ENCODE data around the gene METTL9.

The METTL9 gene

GRCh38 chr16:21650521-21650920, 51.1 kb downstream of the METTL9 start:
- Histone ChIP-seq H3K4me3 (ENCODE audit: low read length, poor library complexity, severe bottlenecking) (no peak overlapping the region), H3K9me3 (ENCODE audit: insufficient read depth, low read depth, low read length) (no peaks in the 10 kb centered on the region), H3K9ac (ENCODE audit: low read depth, low read length, poor library complexity, severe bottlenecking) (no peak overlapping the region), H3K4me2 (ENCODE audit: low read depth, low read length, poor library complexity, severe bottlenecking) (no peak overlapping the region), H3K36me3 (ENCODE audit: insufficient read depth, low read length) (peaks cover 21% of the 10 kb centered on the region; the same call in 1 of the 2 replicates), H3K4me1 (ENCODE audit: insufficient read depth, low read length, poor library complexity, severe bottlenecking) (peaks cover 45% of the 10 kb centered on the region), H3F3A (ENCODE audit: low read depth) (peaks cover 28% of the 10 kb centered on the region), H3K9me2 (replicated peaks; ENCODE audit: low read depth, low read length) (no peaks in the 10 kb centered on the region), H2AFZ (ENCODE audit: low read length) (no peak overlapping the region), H3K27me3 (ENCODE audit: insufficient read depth, low read length, poor library complexity, severe bottlenecking) (no peaks in the 10 kb centered on the region), H3K79me2 (ENCODE audit: insufficient read depth, low read length) (peaks cover 55% of the 10 kb centered on the region), H4K20me1 (ENCODE audit: insufficient read depth, low read length, poor library complexity, severe bottlenecking) (peaks cover 8% of the 10 kb centered on the region)
- no peak for TF ChIP-seq EZH2phosphoT487 (IDR thresholded peaks at IDR 0.05; ENCODE audit: borderline replicate concordance)

DNA sequence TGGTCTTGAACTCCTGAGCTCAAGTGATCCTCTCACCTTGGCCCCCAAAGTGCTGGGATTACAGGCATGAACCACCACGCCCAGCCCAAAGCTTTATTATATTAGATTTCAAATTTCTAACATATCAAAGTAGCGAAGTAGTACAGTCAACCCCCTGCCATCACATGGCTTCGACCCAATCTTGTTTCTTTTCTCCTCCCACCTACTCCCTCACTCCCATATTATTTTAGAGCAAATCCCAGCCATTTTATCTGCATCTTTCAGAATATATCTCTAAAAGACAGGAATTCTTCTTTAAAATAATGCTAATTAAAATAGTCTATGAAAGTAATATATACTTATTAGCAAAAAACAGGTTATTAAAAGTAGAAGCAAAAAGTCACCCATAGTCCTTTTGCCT, 52.1 kb downstream of the METTL9 start:
- Histone ChIP-seq H4K20me1 (ENCODE audit: insufficient read depth, low read length, poor library complexity, severe bottlenecking) (peaks cover 8% of the 10 kb centered on the region), H3K36me3 (ENCODE audit: insufficient read depth, low read length) (peaks cover 31% of the 10 kb centered on the region), H3K4me1 (ENCODE audit: insufficient read depth, low read length, poor library complexity, severe bottlenecking) (peaks cover 35% of the 10 kb centered on the region), H3K27me3 (ENCODE audit: insufficient read depth, low read length, poor library complexity, severe bottlenecking) (no peaks in the 10 kb centered on the region), H3F3A (ENCODE audit: low read depth) (peaks cover 18% of the 10 kb centered on the region), H2AFZ (ENCODE audit: low read length) (no peak overlapping the region), H3K4me2 (ENCODE audit: low read depth, low read length, poor library complexity, severe bottlenecking) (no peak overlapping the region), H3K9ac (ENCODE audit: low read depth, low read length, poor library complexity, severe bottlenecking) (no peak overlapping the region), H3K4me3 (ENCODE audit: low read length, poor library complexity, severe bottlenecking) (no peak overlapping the region), H3K79me2 (ENCODE audit: insufficient read depth, low read length) (peaks cover 45% of the 10 kb centered on the region), H3K9me3 (ENCODE audit: insufficient read depth, low read depth, low read length) (no peaks in the 10 kb centered on the region), H3K9me2 (replicated peaks; ENCODE audit: low read depth, low read length) (no peaks in the 10 kb centered on the region)
- no peak for TF ChIP-seq CTCF (conservative IDR thresholded peaks at IDR 0.05; ENCODE audit: low read length)
- no peak for TF ChIP-seq EZH2phosphoT487 (IDR thresholded peaks at IDR 0.05; ENCODE audit: borderline replicate concordance)

DNA sequence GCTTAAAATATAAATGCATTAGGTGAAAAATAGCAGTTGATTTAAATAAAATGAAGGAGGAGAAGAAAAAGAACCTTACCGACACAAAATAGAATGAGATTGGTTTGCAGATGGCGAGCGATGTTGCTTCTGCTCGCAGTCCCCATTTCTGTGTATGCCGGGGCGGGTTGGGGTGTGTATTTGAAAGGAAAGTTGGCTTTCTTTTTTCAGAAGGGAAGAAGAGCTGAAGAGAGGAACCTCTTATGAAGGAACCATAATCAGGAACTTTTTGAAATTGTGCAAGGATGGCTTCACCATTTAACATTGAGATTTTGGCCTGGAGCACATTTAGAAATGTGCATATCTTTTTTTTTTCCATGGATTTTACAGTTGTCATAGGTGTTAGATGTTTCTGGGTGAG, 53.1 kb downstream of the METTL9 start, which contains the start of gene IGSF6:
TSS of gene IGSF6 (minus strand) at position 156 of the 400 bp plus-strand sequence. CDS start at position 146, 10 bp downstream.
- Histone ChIP-seq H3K4me2 (ENCODE audit: low read depth, low read length, poor library complexity, severe bottlenecking) (no peak within 1 kb of the TSS), H3K36me3 (ENCODE audit: insufficient read depth, low read length) (peaks cover 35% of the 10 kb centered on the region)

More for the DNA sequence above, 53.1 kb downstream of the METTL9 start, which contains the start of gene IGSF6:
- TF ChIP-seq EZH2phosphoT487 (IDR thresholded peaks at IDR 0.05; ENCODE audit: borderline replicate concordance), result no peak
- TF ChIP-seq CTCF (conservative IDR thresholded peaks at IDR 0.05; ENCODE audit: low read length), result no peak
- Histone ChIP-seq H3K4me1 (ENCODE audit: insufficient read depth, low read length, poor library complexity, severe bottlenecking) (peaks cover 28% of the 10 kb centered on the region), H3K4me3 (ENCODE audit: low read length, poor library complexity, severe bottlenecking) (no peak within 1 kb of the TSS), H3K9me3 (ENCODE audit: insufficient read depth, low read depth, low read length) (no peaks in the 10 kb centered on the region), H2AFZ (ENCODE audit: low read length) (no peak within 1 kb of the TSS), H3K9ac (ENCODE audit: low read depth, low read length, poor library complexity, severe bottlenecking) (no peak within 1 kb of the TSS), H3F3A (ENCODE audit: low read depth) (peaks cover 11% of the 10 kb centered on the region), H4K20me1 (ENCODE audit: insufficient read depth, low read length, poor library complexity, severe bottlenecking) (peaks cover 8% of the 10 kb centered on the region), H3K27me3 (ENCODE audit: insufficient read depth, low read length, poor library complexity, severe bottlenecking) (no peaks in the 10 kb centered on the region), H3K9me2 (replicated peaks; ENCODE audit: low read depth, low read length) (no peaks in the 10 kb centered on the region), H3K79me2 (ENCODE audit: insufficient read depth, low read length) (peaks cover 45% of the 10 kb centered on the region)

Measured in Loucy (cell line).